Loucy (cell line): ENCODE data around the gene LUZP1.

Experiments
- H2AFZ ChIP-seq: fragments of 200-600 bp; sonication (generic); 2 replicates; pipeline ENCODE4 v1.6.0; 2016; ENCODE audit warnings: antibody characterized with exemption, mild to moderate bottlenecking, low read length, moderate library complexity
- H3F3A ChIP-seq: fragments of 200-600 bp; 2 replicates; pipeline ENCODE4 v1.6.0; 2016; ENCODE audit warnings: antibody characterized with exemption, low read depth, mild to moderate bottlenecking
- H3K27me3 ChIP-seq: fragments of 200-600 bp; sonication (generic); 2 replicates; pipeline ENCODE4 v1.6.1; 2014; ENCODE audit warnings: low read length, mild to moderate bottlenecking; ENCODE audit not compliant: insufficient read depth, poor library complexity, severe bottlenecking
- H3K36me3 ChIP-seq: fragments of 200-600 bp; sonication (generic); 2 replicates; pipeline ENCODE4 v1.6.1; 2016; ENCODE audit warnings: low read length; ENCODE audit not compliant: insufficient read depth
- H3K4me1 ChIP-seq: fragments of 200-600 bp; sonication (generic); 2 replicates; pipeline ENCODE4 v1.5.1; 2014; ENCODE audit warnings: low read length, mild to moderate bottlenecking; ENCODE audit not compliant: insufficient read depth, poor library complexity, severe bottlenecking
- H3K4me2 ChIP-seq: fragments of 200-600 bp; sonication (generic); 2 replicates; pipeline ENCODE4 v1.6.0; 2014; ENCODE audit warnings: antibody characterized with exemption, low read length, low read depth, mild to moderate bottlenecking; ENCODE audit not compliant: poor library complexity, severe bottlenecking
- H3K4me3 ChIP-seq: fragments of 200-600 bp; sonication (generic); 2 replicates; pipeline ENCODE4 v1.5.1; 2014; ENCODE audit warnings: low read length, mild to moderate bottlenecking, mixed read lengths; ENCODE audit not compliant: poor library complexity, severe bottlenecking
- H3K79me2 ChIP-seq: fragments of 200-600 bp; sonication (generic); 2 replicates; pipeline ENCODE4 v1.6.1; 2014; ENCODE audit warnings: low read length; ENCODE audit not compliant: insufficient read depth
- H3K9ac ChIP-seq: fragments of 200-600 bp; sonication (generic); 2 replicates; pipeline ENCODE4 v1.6.0; 2014; ENCODE audit warnings: mild to moderate bottlenecking, low read depth, low read length, moderate library complexity; ENCODE audit not compliant: poor library complexity, severe bottlenecking
- H3K9me2 ChIP-seq: fragments of 200-600 bp; sonication (generic); replicated peaks from 2 replicates; pipeline ENCODE4 v1.6.1; 2016; ENCODE audit warnings: low read depth, low read length, mixed read lengths
- H3K9me3 ChIP-seq: fragments of 200-600 bp; sonication (generic); 2 replicates; pipeline ENCODE4 v1.6.1; 2014; ENCODE audit warnings: mild to moderate bottlenecking, antibody characterized with exemption, low read length, low read depth; ENCODE audit not compliant: insufficient read depth
- H4K20me1 ChIP-seq: fragments of 200-600 bp; sonication (generic); 2 replicates; pipeline ENCODE4 v1.6.0; 2014; ENCODE audit warnings: antibody characterized with exemption, low read length, mild to moderate bottlenecking; ENCODE audit not compliant: insufficient read depth, poor library complexity, severe bottlenecking
- CTCF ChIP-seq: fragments of 200-600 bp; sonication (generic); conservative IDR thresholded peaks from 2 replicates; pipeline ENCODE4 v1.5.1; 2014; ENCODE audit warnings: mild to moderate bottlenecking, antibody characterized with exemption, low read length
- EZH2phosphoT487 ChIP-seq: fragments of 200-600 bp; IDR thresholded peaks from 2 replicates; pipeline ENCODE4 v1.6.1; 2018; ENCODE audit warnings: antibody characterized with exemption, mild to moderate bottlenecking, moderate library complexity, borderline replicate concordance

Gene LUZP1

GRCh38 chr1:23135268-23135667 lies 33.4 kb downstream of the LUZP1 start:
- no peaks in the 10 kb centered on the region for H3F3A ChIP-seq
- H3K9me3 ChIP-seq = no peaks in the 10 kb centered on the region
- H3K4me3 ChIP-seq = no peak overlapping the region
- H3K4me2 ChIP-seq = no peak overlapping the region
- no peaks in the 10 kb centered on the region for H3K4me1 ChIP-seq
- no peaks in the 10 kb centered on the region for H3K27me3 ChIP-seq
- no peaks in the 10 kb centered on the region for H3K36me3 ChIP-seq
- H3K9ac ChIP-seq = no peak overlapping the region
- H4K20me1 ChIP-seq = peaks cover 10% of the 10 kb centered on the region
- no peaks in the 10 kb centered on the region for H3K9me2 ChIP-seq
- peaks cover 86% of the 10 kb centered on the region for H3K79me2 ChIP-seq
- no peak for TF ChIP-seq CTCF
- no peak for TF ChIP-seq EZH2phosphoT487
- no peak overlapping the region for H2AFZ ChIP-seq

- peaks cover 85% of the 10 kb centered on the region for H3K79me2 ChIP-seq
- no peaks in the 10 kb centered on the region for H3K4me1 ChIP-seq
- no peak overlapping the region for H3K4me2 ChIP-seq
- H3K9me2 ChIP-seq = no peaks in the 10 kb centered on the region
- no peaks in the 10 kb centered on the region for H3F3A ChIP-seq
- peaks cover 5% of the 10 kb centered on the region for H4K20me1 ChIP-seq
- H2AFZ ChIP-seq = no peak overlapping the region
- H3K36me3 ChIP-seq = no peaks in the 10 kb centered on the region
- TF ChIP-seq EZH2phosphoT487 = no peak
- H3K9me3 ChIP-seq = no peaks in the 10 kb centered on the region
- H3K27me3 ChIP-seq = no peaks in the 10 kb centered on the region
- no peak overlapping the region for H3K4me3 ChIP-seq
- H3K9ac ChIP-seq = no peak overlapping the region
Measured at GRCh38 chr1:23134055-23134454, 34.6 kb downstream of the LUZP1 start.

- TF ChIP-seq EZH2phosphoT487 (no peak), CTCF (no peak)
- Histone ChIP-seq H3K9ac (no peak overlapping the region), H3K79me2 (peaks cover 89% of the 10 kb centered on the region), H3K36me3 (no peaks in the 10 kb centered on the region), H3F3A (no peaks in the 10 kb centered on the region), H3K4me1 (no peaks in the 10 kb centered on the region), H3K27me3 (no peaks in the 10 kb centered on the region), H3K9me3 (no peaks in the 10 kb centered on the region), H3K4me2 (no peak overlapping the region), H3K9me2 (no peaks in the 10 kb centered on the region), H4K20me1 (peaks cover 8% of the 10 kb centered on the region), H3K4me3 (no peak overlapping the region), H2AFZ (no peak overlapping the region)
Measured at GRCh38 chr1:23133587-23133986, 35.1 kb downstream of the LUZP1 start.

- peaks cover 83% of the 10 kb centered on the region for H3K79me2 ChIP-seq
- no peak for TF ChIP-seq CTCF
- no peak for TF ChIP-seq EZH2phosphoT487
- no peak overlapping the region for H3K4me3 ChIP-seq
- H3K9me2 ChIP-seq = no peaks in the 10 kb centered on the region
- H3K4me1 ChIP-seq = no peaks in the 10 kb centered on the region
- no peaks in the 10 kb centered on the region for H3K9me3 ChIP-seq
- no peaks in the 10 kb centered on the region for H3K36me3 ChIP-seq
- H3K9ac ChIP-seq = no peak overlapping the region
- no peak overlapping the region for H2AFZ ChIP-seq
- no peaks in the 10 kb centered on the region for H3K27me3 ChIP-seq
- H3K4me2 ChIP-seq = no peak overlapping the region
- peaks cover 10% of the 10 kb centered on the region for H4K20me1 ChIP-seq
- no peaks in the 10 kb centered on the region for H3F3A ChIP-seq
Measured at GRCh38 chr1:23132033-23132432, 36.6 kb downstream of the LUZP1 start.
